Body of pancreas (tissue), 4 donors: ENCODE results near the gene FRRS1L.

Experiments used
- CTCF ChIP-seq, 7 experiments: fragments of 450-650 bp in 4 of 7; fragments of 200-600 bp in 3 of 7; sonication (generic) in 3 of 7; IDR thresholded peaks; one replicate each; pipeline ENCODE4 v1.5.1; 2016 to 2019; ENCODE audit warnings: antibody characterized with exemption in 7 of 7
- POLR2A ChIP-seq, 3 donors: fragments of 450-650 bp; IDR thresholded peaks; one replicate each; pipeline ENCODE4 v1.6.1; 2016; ENCODE audit warnings: antibody characterized with exemption in 3 of 3, mild to moderate bottlenecking in 2 of 3

- no peak for TF ChIP-seq POLR2A (IDR thresholded peaks at IDR 0.05)
- TF ChIP-seq CTCF (IDR thresholded peaks at IDR 0.05): no peak
Observed at GRCh38 chr9:109083141-109083540, 83.9 kb downstream of the FRRS1L start.
